Activated CD4-positive, alpha-beta T cell treated with anti-CD3 and anti-CD28 coated beads for 4 hours (primary cell): ENCODE data around the gene DOC2A.

Experiments used
- DNase-seq, 2 donors: peaks; one replicate each; pipeline ENCODE4 v3.0.0-alpha.2; 2020

DOC2A gene

GRCh38 chr16:29987371-29988085 lies 23.3 kb downstream of the DOC2A start:
- DNase-seq: no peak

GRCh38 chr16:29986931-29987330 lies 23.9 kb downstream of the DOC2A start:
- DNase-seq: no peak

- DNase-seq: no peak
These were observed 24.6 kb downstream of the DOC2A start for GRCh38 chr16:29986231-29986630.

- DNase-seq: no peak
These were observed 25.5 kb downstream of the DOC2A start for GRCh38 chr16:29985271-29985811.

- no peak for DNase-seq
These were observed 26.1 kb downstream of the DOC2A start for GRCh38 chr16:29984764-29985147.

GRCh38 chr16:29984137-29984763 lies 26.6 kb downstream of the DOC2A start:
- no peak for DNase-seq

- no peak for DNase-seq
These were observed 27.2 kb downstream of the DOC2A start for GRCh38 chr16:29983420-29984136.

- no peak for DNase-seq
These were observed 28.0 kb downstream of the DOC2A start for GRCh38 chr16:29982560-29983419.

- no peak for DNase-seq
These were observed 32.1 kb downstream of the DOC2A start for GRCh38 chr16:29978564-29979270.

- DNase-seq: no peak
These were observed 32.7 kb downstream of the DOC2A start for GRCh38 chr16:29978081-29978480.

GRCh38 chr16:29977063-29977825 lies 33.6 kb downstream of the DOC2A start:
- DNase-seq: no peak

GRCh38 chr16:29975811-29976511 lies 34.9 kb downstream of the DOC2A start:
- DNase-seq: no peak

GRCh38 chr16:29975134-29975538 lies 35.7 kb downstream of the DOC2A start:
- DNase-seq: no peak

- no peak for DNase-seq
These were observed 36.3 kb downstream of the DOC2A start for GRCh38 chr16:29974291-29975133.

- DNase-seq: peak; percentile 89
These were observed 37.2 kb downstream of the DOC2A start, which contains the start of gene TAOK2 for GRCh38 chr16:29973384-29974246. TSS of gene TAOK2 (plus strand) at chr16:29973868. CDS start at chr16:29977773, 3,905 bp downstream.

- DNase-seq: no peak
These were observed 37.8 kb downstream of the DOC2A start for GRCh38 chr16:29972992-29973383.

GRCh38 chr16:29972500-29972899 lies 38.3 kb downstream of the DOC2A start:
- DNase-seq: no peak

- no peak for DNase-seq
These were observed 39.5 kb downstream of the DOC2A start for GRCh38 chr16:29971304-29971703.

- no peak for DNase-seq
These were observed 42.6 kb downstream of the DOC2A start for GRCh38 chr16:29968205-29968604.
